ENCODE measurements around the gene GBA2.

- TF ChIP-seq CTCF (IDR thresholded peaks at IDR 0.05) (no peak), SIN3A (IDR thresholded peaks at IDR 0.05; ENCODE audit: borderline replicate concordance, low read depth, low read length) (no peak), TAF1 (IDR thresholded peaks at IDR 0.05; ENCODE audit: borderline replicate concordance, low read depth, low read length) (no peak), EZH2phosphoT487 (IDR thresholded peaks at IDR 0.05; ENCODE audit: borderline replicate concordance, low read depth) (no peak), FOXJ3 (CRISPR knock-in tag; IDR thresholded peaks at IDR 0.05) (no peak), REST (IDR thresholded peaks at IDR 0.05; ENCODE audit: low read depth, low read length) (no peak), POLR2AphosphoS5 (IDR thresholded peaks at IDR 0.05; ENCODE audit: low read depth, low read length) (no peak), GABPA (IDR thresholded peaks at IDR 0.05; ENCODE audit: low read depth) (no peak), MXI1 (IDR thresholded peaks at IDR 0.05; ENCODE audit: low read depth, low read length) (no peak)
- TF ChIP-seq, protein P1, sequence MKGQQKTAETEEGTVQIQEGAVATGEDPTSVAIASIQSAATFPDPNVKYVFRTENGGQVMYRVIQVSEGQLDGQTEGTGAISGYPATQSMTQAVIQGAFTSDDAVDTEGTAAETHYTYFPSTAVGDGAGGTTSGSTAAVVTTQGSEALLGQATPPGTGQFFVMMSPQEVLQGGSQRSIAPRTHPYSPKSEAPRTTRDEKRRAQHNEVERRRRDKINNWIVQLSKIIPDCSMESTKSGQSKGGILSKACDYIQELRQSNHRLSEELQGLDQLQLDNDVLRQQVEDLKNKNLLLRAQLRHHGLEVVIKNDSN (IDR thresholded peaks at IDR 0.05; ENCODE audit: borderline replicate concordance, low read depth): no peak
- TF ChIP-seq, protein P2, sequence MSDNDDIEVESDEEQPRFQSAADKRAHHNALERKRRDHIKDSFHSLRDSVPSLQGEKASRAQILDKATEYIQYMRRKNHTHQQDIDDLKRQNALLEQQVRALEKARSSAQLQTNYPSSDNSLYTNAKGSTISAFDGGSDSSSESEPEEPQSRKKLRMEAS (IDR thresholded peaks at IDR 0.05; ENCODE audit: low read depth): no peak
- TF ChIP-seq, protein P3, sequence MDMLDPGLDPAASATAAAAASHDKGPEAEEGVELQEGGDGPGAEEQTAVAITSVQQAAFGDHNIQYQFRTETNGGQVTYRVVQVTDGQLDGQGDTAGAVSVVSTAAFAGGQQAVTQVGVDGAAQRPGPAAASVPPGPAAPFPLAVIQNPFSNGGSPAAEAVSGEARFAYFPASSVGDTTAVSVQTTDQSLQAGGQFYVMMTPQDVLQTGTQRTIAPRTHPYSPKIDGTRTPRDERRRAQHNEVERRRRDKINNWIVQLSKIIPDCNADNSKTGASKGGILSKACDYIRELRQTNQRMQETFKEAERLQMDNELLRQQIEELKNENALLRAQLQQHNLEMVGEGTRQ (IDR thresholded peaks at IDR 0.05; ENCODE audit: borderline replicate concordance, low read depth, low read length): no peak
- TF ChIP-seq, protein P4, sequence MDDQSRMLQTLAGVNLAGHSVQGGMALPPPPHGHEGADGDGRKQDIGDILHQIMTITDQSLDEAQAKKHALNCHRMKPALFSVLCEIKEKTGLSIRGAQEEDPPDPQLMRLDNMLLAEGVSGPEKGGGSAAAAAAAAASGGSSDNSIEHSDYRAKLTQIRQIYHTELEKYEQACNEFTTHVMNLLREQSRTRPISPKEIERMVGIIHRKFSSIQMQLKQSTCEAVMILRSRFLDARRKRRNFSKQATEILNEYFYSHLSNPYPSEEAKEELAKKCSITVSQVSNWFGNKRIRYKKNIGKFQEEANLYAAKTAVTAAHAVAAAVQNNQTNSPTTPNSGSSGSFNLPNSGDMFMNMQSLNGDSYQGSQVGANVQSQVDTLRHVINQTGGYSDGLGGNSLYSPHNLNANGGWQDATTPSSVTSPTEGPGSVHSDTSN (IDR thresholded peaks at IDR 0.05): no peak
These were observed 43.7 kb downstream of the GBA2 start for GRCh38 chr9:35705372-35705771.

All from SK-N-SH (cell line).